ENCODE data around the gene TF. TPM values are rescaled to one million over a fixed set of nuclear protein-coding genes. Genes with fewer than 3 reads are reported as not detected.

TF gene
- total RNA-seq, 4 donors from 2014 or later: 0.70 to 2.4 TPM; not detected in 2

DNA sequence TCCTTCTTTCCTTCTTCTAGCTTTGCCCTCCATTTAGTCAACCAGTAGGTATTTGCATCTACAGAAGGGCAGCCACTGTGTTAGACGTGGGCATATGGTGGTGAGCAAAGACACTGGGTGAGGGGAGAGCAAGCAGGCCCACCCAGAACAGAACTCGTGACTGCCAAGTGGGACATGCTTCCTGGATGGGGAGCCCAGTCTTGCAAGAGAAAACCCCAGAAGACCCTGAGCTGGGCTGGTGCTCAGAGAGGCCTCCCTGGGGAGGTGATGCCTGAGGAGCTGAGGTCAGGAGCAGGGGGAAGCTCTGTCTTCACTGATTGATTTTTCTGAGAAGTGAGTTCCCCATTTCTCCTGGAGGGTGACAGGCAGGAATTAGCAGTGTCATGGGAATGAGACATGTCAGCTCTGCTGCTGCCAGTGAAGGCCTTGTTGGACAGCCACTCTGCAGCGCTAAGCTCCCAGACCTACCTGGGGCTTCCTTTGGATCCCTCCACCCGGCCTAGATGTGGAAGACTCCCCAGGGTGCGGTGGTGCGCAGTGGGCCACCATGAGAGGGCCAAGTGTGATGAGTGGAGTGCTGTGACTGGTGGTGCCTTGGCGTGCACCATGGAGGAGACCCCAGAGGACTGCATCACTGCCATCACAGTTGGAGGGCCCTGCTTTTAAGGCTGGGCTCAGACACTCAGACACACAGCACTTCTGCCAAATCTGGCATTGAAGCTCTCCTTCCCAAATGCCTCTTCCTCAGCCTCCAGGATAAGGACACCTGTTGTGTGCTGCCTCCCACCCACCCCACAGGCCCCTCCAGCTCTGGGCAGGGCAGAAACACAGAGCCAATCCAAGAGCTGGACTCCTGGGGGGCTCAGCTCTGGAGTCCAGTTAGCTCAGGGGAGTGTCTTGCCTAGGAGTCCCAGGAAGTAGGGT lies 44.5 kb upstream of the TF start:
- DNase-seq: no peak
- H3K27ac ChIP-seq: no peak overlapping the region
- no peaks in the 10 kb centered on the region for H3K27me3 ChIP-seq
- no peaks in the 10 kb centered on the region for H3K4me1 ChIP-seq
- H3K36me3 ChIP-seq: no peaks in the 10 kb centered on the region
- TF ChIP-seq POLR2A (IDR thresholded peaks at IDR 0.05): no peak
- TF ChIP-seq, protein P1, sequence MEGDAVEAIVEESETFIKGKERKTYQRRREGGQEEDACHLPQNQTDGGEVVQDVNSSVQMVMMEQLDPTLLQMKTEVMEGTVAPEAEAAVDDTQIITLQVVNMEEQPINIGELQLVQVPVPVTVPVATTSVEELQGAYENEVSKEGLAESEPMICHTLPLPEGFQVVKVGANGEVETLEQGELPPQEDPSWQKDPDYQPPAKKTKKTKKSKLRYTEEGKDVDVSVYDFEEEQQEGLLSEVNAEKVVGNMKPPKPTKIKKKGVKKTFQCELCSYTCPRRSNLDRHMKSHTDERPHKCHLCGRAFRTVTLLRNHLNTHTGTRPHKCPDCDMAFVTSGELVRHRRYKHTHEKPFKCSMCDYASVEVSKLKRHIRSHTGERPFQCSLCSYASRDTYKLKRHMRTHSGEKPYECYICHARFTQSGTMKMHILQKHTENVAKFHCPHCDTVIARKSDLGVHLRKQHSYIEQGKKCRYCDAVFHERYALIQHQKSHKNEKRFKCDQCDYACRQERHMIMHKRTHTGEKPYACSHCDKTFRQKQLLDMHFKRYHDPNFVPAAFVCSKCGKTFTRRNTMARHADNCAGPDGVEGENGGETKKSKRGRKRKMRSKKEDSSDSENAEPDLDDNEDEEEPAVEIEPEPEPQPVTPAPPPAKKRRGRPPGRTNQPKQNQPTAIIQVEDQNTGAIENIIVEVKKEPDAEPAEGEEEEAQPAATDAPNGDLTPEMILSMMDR (IDR thresholded peaks at IDR 0.05): no peak
- H3K4me3 ChIP-seq: no peak overlapping the region
- no peaks in the 10 kb centered on the region for H3K9me3 ChIP-seq

GRCh38 chr3:133703915-133704314 lies 42.3 kb upstream of the TF start:
- no peak for DNase-seq
- no peaks in the 10 kb centered on the region for H3K9me3 ChIP-seq
- H3K4me1 ChIP-seq: no peaks in the 10 kb centered on the region
- TF ChIP-seq, protein P1 (IDR thresholded peaks at IDR 0.05): no peak
- TF ChIP-seq POLR2A (IDR thresholded peaks at IDR 0.05): no peak
- H3K27me3 ChIP-seq: no peaks in the 10 kb centered on the region
- no peak overlapping the region for H3K4me3 ChIP-seq
- no peaks in the 10 kb centered on the region for H3K36me3 ChIP-seq
- H3K27ac ChIP-seq: no peak overlapping the region

DNA sequence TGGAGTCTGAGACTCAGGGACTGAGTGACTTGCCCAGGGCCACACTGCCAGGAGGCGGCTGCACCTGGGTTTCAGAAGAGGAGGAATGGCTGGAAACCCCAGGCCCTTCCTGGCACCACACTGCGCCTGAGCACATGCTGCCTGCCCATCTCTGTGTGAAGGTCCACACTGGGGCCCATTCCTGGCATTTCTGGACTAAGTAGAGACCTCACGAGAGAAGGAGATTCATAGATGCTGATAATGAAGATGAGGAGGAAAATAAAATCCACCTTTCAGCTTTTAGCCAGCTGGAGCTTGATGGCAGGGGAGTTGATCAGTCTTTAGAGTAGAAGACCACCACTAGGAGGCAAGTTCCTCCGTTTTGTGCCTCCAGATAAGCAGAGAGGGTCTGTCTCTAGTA lies 40.2 kb upstream of the TF start:
- Histone ChIP-seq H3K9me3 (no peaks in the 10 kb centered on the region), H3K4me1 (no peaks in the 10 kb centered on the region), H3K27ac (no peak overlapping the region), H3K4me3 (no peak overlapping the region), H3K36me3 (no peaks in the 10 kb centered on the region), H3K27me3 (no peaks in the 10 kb centered on the region)
- no peak for DNase-seq
- no peak for TF ChIP-seq POLR2A (IDR thresholded peaks at IDR 0.05)
- TF ChIP-seq, protein P1 (IDR thresholded peaks at IDR 0.05): no peak

DNA sequence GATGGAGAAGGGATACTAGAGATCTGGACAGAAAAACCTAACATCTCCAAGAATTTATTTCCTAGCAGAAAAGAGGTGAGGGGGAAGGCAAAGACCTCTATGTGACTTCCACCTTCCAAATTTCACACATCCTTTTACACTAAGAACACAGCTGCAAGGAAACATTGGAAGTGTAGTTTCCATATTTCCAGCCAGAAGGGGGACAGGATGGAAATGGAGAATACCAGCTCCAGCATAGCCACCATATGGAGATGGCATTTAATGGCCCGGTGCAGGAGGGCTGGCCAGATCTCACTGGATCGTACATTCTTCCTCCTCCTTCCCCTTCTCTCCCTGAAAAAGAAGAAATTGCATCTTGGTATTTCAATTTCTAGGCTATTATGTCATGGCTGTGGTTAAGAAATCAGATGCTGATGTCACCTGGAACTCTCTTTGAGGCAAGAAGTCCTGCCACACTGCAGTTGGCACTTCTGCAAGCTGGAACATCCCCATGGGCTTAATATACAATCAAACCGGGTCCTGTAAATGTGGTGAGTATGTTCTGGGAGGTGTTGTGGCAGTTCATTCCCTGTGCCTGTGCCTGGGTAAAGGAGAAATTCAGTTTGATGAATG lies 36.9 kb upstream of the TF start:
- Histone ChIP-seq H3K9me3 (no peaks in the 10 kb centered on the region), H3K27me3 (no peaks in the 10 kb centered on the region), H3K36me3 (no peaks in the 10 kb centered on the region), H3K4me1 (no peaks in the 10 kb centered on the region), H3K4me3 (no peak overlapping the region), H3K27ac (no peak overlapping the region)
- DNase-seq: no peak
- TF ChIP-seq, protein P1 (IDR thresholded peaks at IDR 0.05): no peak
- no peak for TF ChIP-seq POLR2A (IDR thresholded peaks at IDR 0.05)

DNA sequence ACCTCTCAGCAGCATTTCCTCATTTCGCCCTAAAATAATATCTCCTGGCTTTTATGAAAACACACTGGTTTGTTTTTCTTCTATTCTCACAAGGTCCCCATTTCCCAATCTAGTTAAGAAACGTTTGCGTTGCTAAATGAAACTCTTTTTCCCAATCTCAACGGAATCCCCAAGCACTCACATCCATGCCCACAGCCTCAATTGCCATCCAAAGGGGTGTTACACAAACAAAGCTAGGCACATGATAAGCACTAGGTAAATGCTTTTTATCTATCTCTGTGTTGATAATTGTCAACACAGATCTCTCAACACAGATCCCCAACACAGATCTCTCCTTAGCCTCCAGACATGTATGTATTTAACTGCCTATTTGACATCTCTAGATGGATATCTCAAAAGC lies 35.2 kb upstream of the TF start:
- no peak overlapping the region for H3K27ac ChIP-seq
- no peak for DNase-seq
- no peak overlapping the region for H3K4me3 ChIP-seq
- H3K9me3 ChIP-seq: no peaks in the 10 kb centered on the region
- TF ChIP-seq, protein P1 (IDR thresholded peaks at IDR 0.05): no peak
- TF ChIP-seq POLR2A (IDR thresholded peaks at IDR 0.05): no peak
- H3K27me3 ChIP-seq: no peaks in the 10 kb centered on the region
- no peaks in the 10 kb centered on the region for H3K4me1 ChIP-seq
- no peaks in the 10 kb centered on the region for H3K36me3 ChIP-seq
